Measurements from ENCODE around the gene PTGDR2. TPM values are rescaled to one million over a fixed set of nuclear protein-coding genes. Genes with fewer than 3 reads are reported as not detected.

The PTGDR2 gene
- total RNA-seq, 1 donor from 2014 or later: 0.12 TPM

- no peaks in the 10 kb centered on the region for H3K9me3 Mint-ChIP-seq (ENCODE audit: low read depth)
- no peak overlapping the region for H3K4me3 Mint-ChIP-seq (ENCODE audit: unreplicated experiment)
- peaks cover 7% of the 10 kb centered on the region for H3K4me1 Mint-ChIP-seq (ENCODE audit: low read depth)
- no peak overlapping the region for H3K27ac Mint-ChIP-seq (ENCODE audit: unreplicated experiment)
- no peak for TF ChIP-seq CTCF (IDR thresholded peaks at IDR 0.05)
- DNase-seq (ENCODE audit: low spot score): peak; percentile 72
- H3K36me3 Mint-ChIP-seq (ENCODE audit: low read depth): no peaks in the 10 kb centered on the region
- peaks cover 7% of the 10 kb centered on the region for H3K27me3 Mint-ChIP-seq (ENCODE audit: low read depth)
Measured at GRCh38 chr11:60860943-60861342, 5.2 kb upstream of the PTGDR2 start.

GRCh38 chr11:60859616-60860250, 4.0 kb upstream of the PTGDR2 start:
- Mint-ChIP-seq H3K9me3 (ENCODE audit: low read depth) (no peaks in the 10 kb centered on the region), H3K27ac (ENCODE audit: unreplicated experiment) (no peak overlapping the region)

DNA sequence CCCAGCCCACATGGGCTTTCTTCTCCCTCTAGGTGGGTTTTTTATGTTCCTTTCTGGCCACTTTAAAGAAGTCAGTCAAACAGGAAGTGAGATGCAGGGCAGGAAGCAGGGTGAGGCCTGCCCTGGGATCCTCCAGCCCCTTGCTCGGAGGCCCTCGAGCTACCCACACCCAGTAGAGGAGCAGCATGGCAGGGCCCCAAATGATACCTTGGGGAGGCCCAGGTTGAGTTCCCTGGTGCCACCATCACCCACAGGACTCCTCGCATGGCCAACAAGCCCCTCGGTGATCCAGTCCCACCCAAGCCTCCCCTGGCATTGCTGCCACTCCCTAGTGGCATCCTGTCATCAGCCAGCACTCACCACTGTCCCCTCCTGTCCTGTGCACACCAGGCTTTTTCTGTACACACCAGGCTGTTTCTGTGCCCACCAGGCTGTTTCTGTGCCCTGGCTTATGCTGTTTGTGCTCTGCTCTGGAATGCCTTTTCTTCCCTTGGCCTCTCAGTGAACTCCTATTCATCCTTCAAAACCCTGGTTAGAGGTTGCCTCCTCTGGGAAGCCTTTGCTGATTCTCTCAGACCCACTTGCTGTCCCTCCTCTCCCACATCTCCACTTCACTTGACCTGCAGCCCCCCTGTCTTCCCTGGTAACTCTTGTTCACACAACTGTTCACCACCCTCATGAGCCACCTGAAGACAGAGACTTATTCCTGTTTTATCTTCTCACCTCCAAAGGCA, 3.1 kb upstream of the PTGDR2 start:
- H3K9me3 Mint-ChIP-seq (ENCODE audit: low read depth): no peaks in the 10 kb centered on the region
- no peak for TF ChIP-seq CTCF (IDR thresholded peaks at IDR 0.05)
- H3K36me3 Mint-ChIP-seq (ENCODE audit: low read depth): no peaks in the 10 kb centered on the region
- H3K4me3 Mint-ChIP-seq (ENCODE audit: unreplicated experiment): no peak overlapping the region
- H3K27me3 Mint-ChIP-seq (ENCODE audit: low read depth): peaks cover 5% of the 10 kb centered on the region
- H3K27ac Mint-ChIP-seq (ENCODE audit: unreplicated experiment): no peak overlapping the region
- H3K4me1 Mint-ChIP-seq (ENCODE audit: low read depth): peaks cover 7% of the 10 kb centered on the region
- DNase-seq (ENCODE audit: low spot score): peak; percentile 64

More at GRCh38 chr11:60859616-60860250, 4.0 kb upstream of the PTGDR2 start:
- peak; percentile 32 for DNase-seq (ENCODE audit: low spot score)
- Mint-ChIP-seq H3K36me3 (ENCODE audit: low read depth) (no peaks in the 10 kb centered on the region), H3K4me3 (ENCODE audit: unreplicated experiment) (no peak overlapping the region), H3K27me3 (ENCODE audit: low read depth) (peaks cover 7% of the 10 kb centered on the region), H3K4me1 (ENCODE audit: low read depth) (peaks cover 7% of the 10 kb centered on the region)
- no peak for TF ChIP-seq CTCF (IDR thresholded peaks at IDR 0.05)

DNA sequence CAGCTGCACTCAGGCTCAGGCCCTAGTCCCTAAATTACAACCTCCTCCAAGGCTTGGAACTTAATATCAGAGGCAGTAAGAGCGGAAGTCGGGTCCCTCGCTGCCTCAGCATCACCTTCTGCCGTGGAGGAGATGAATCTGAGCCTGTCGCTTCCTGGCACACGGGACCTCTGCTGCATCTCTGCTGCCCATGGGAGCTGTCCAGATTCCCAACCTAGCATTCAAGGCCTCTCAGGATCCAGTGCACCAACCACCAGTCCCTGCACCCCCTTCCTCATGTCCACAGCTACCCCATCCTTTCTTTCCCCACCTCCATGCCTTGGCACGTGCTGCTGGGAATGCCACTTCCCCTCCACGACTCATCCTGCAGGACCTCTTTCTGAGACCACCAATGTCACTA, 2.5 kb upstream of the PTGDR2 start:
- Mint-ChIP-seq H3K27ac (ENCODE audit: unreplicated experiment) (no peak overlapping the region), H3K36me3 (ENCODE audit: low read depth) (no peaks in the 10 kb centered on the region), H3K4me1 (ENCODE audit: low read depth) (peaks cover 7% of the 10 kb centered on the region), H3K4me3 (ENCODE audit: unreplicated experiment) (no peak overlapping the region), H3K27me3 (ENCODE audit: low read depth) (peaks cover 2% of the 10 kb centered on the region), H3K9me3 (ENCODE audit: low read depth) (no peaks in the 10 kb centered on the region)
- no peak for TF ChIP-seq CTCF (IDR thresholded peaks at IDR 0.05)
- peak; percentile 56 for DNase-seq (ENCODE audit: low spot score)

DNA sequence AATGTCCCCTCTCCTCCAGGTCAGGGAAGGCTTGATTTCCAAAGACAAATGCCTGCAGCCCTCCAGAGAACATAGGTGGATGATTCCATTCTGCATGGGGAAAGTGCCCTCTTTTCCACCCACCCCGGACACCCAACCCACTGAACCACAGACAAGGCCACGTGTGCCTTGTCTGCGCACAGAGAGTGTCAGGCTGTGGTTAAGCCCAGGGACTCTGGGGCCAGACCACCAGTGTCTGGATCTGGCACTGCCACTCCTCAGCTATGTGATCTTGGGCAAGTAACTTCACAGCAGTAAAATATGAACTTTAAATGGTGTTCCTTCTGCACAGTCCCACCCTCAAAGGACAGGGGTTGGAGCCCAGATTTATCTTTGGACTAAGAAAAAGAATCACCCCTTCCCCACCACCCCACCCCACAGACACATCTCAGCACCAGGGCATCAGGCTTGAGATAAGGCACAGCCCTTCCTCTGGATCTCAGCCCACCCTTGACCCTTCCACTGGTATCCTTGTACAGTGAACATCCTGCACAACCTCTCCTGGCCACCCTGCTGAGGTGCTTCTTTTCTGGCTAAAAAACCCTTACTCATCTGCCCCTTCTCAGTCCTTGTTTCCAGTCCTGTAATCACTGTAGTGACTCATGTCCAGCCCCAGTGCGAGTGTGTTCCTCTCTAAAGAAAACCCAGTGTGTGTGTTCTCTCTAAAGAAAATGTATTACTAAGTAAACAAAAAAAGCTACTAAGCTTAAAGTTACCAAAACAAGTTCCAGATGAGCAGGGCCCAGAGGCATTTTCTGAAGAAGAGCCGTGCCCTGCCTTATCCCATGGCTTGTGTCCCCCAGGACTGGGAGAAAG, 1.9 kb upstream of the PTGDR2 start:
- Mint-ChIP-seq H3K4me3 (ENCODE audit: unreplicated experiment) (no peak overlapping the region), H3K27ac (ENCODE audit: unreplicated experiment) (peak overlapping the region; percentile 73), H3K27me3 (ENCODE audit: low read depth) (peaks cover 2% of the 10 kb centered on the region), H3K9me3 (ENCODE audit: low read depth) (no peaks in the 10 kb centered on the region), H3K36me3 (ENCODE audit: low read depth) (peaks cover 2% of the 10 kb centered on the region), H3K4me1 (ENCODE audit: low read depth) (peaks cover 7% of the 10 kb centered on the region)
- TF ChIP-seq CTCF (IDR thresholded peaks at IDR 0.05): no peak
- no peak for DNase-seq (ENCODE audit: low spot score)

All from chondrocyte (in vitro differentiated cells).